HepG2 (cell line): Measurements from ENCODE around the gene MTCP1. TPM values are rescaled to one million over a fixed set of nuclear protein-coding genes. Genes with fewer than 3 reads are reported as not detected.

ENCODE experiments used
- ARHGAP35 ChIP-seq: sonication (generic); formaldehyde crosslinking; IDR thresholded peaks from 2 replicates; pipeline ENCODE4 v1.9.0; 2022; ENCODE audit warnings: mild to moderate bottlenecking, inconsistent platforms, moderate library complexity, missing genetic modification reagents, borderline replicate concordance
- DMAP1 ChIP-seq: IDR thresholded peaks from 2 replicates; pipeline ENCODE4 v1.6.1; 2016
- HCFC1 ChIP-seq: fragments of 150-350 bp; IDR thresholded peaks from 2 replicates; pipeline ENCODE4 v1.6.1; 2014; ENCODE audit warnings: low read depth, low read length
- HES4 ChIP-seq: sonication (generic); formaldehyde crosslinking; IDR thresholded peaks from 2 replicates; pipeline ENCODE4 v1.9.0; 2021; ENCODE audit warnings: mild to moderate bottlenecking, missing genetic modification reagents, borderline replicate concordance
- KLF16 ChIP-seq, 2 experiments: sonication (generic) in 1 of 2; formaldehyde crosslinking in 1 of 2; IDR thresholded peaks; 2 replicates each; pipeline versions ENCODE4 v1.6.1 to v1.8.0; 2016 to 2023; ENCODE audit warnings: missing genetic modification reagents in 2 of 2, missing compliant biosample characterization in 1 of 2
- SRY ChIP-seq: sonication (generic); formaldehyde crosslinking; IDR thresholded peaks from 2 replicates; pipeline ENCODE4 v1.8.0; 2022; ENCODE audit warnings: mild to moderate bottlenecking, missing genetic modification reagents
- TAF1 ChIP-seq: sonication (generic); formaldehyde crosslinking; IDR thresholded peaks from 2 replicates; pipeline ENCODE4 v1.4.0; 2020; ENCODE audit warnings: missing genetic modification reagents
- ZNF432 ChIP-seq: sonication (generic); formaldehyde crosslinking; IDR thresholded peaks from 2 replicates; pipeline ENCODE4 v1.5.0; 2020; ENCODE audit warnings: missing genetic modification reagents, mild to moderate bottlenecking, borderline replicate concordance
- ZNF747 ChIP-seq: sonication (generic); formaldehyde crosslinking; IDR thresholded peaks from 2 replicates; pipeline ENCODE4 v1.8.1; 2023; ENCODE audit warnings: missing genetic modification reagents, mild to moderate bottlenecking, borderline replicate concordance
- polyA plus RNA-seq, 8 experiments: library from polyadenylated mRNA; depleted of rRNA in 3 of 8; stranded (reverse) in 7 of 8; unstranded in 1 of 8; fragments of >200 nt; fragmentation: Illumina TruSeq in 4 of 8; extraction: Trizol in 4 of 8; gene quantifications; 2 replicates each; pipeline versions ENCODE4 v1.2.1 to v1.2.3, GENCODE V29; 2011 to 2016; ENCODE audit warnings: low read depth in 4 of 8, missing spikeins in 1 of 8, mixed read lengths in 1 of 8; ENCODE audit not compliant: insufficient read depth in 1 of 8
- total RNA-seq, 5 experiments: library from RNA; depleted of rRNA; stranded (reverse); fragments of >200 nt; fragmentation: Illumina TruSeq; extraction: Trizol; gene quantifications; 2 replicates each; pipeline ENCODE4 v1.2.3, GENCODE V29; 2016; ENCODE audit warnings: low read depth in 1 of 5
- TF ChIP-seq, protein P1 (sequence below): sonication (generic); formaldehyde crosslinking; IDR thresholded peaks from 2 replicates; pipeline ENCODE4 v1.4.0; 2020; ENCODE audit warnings: mild to moderate bottlenecking, missing genetic modification reagents, borderline replicate concordance
- TF ChIP-seq, protein P2 (sequence below): sonication (generic); formaldehyde crosslinking; IDR thresholded peaks from 2 replicates; pipeline ENCODE4 v1.5.0; 2020; ENCODE audit warnings: mild to moderate bottlenecking, missing genetic modification reagents
- TF ChIP-seq, protein P3 (sequence below): IDR thresholded peaks from 2 replicates; pipeline ENCODE4 v1.6.1; 2016; ENCODE audit warnings: low read depth

The MTCP1 gene
- total and polyA plus RNA-seq, 2 of the 13 experiments (the other 11 are each of a cell fraction or from before 2014, with no cell fraction given): 5.1 to 18.9 TPM

DNA sequence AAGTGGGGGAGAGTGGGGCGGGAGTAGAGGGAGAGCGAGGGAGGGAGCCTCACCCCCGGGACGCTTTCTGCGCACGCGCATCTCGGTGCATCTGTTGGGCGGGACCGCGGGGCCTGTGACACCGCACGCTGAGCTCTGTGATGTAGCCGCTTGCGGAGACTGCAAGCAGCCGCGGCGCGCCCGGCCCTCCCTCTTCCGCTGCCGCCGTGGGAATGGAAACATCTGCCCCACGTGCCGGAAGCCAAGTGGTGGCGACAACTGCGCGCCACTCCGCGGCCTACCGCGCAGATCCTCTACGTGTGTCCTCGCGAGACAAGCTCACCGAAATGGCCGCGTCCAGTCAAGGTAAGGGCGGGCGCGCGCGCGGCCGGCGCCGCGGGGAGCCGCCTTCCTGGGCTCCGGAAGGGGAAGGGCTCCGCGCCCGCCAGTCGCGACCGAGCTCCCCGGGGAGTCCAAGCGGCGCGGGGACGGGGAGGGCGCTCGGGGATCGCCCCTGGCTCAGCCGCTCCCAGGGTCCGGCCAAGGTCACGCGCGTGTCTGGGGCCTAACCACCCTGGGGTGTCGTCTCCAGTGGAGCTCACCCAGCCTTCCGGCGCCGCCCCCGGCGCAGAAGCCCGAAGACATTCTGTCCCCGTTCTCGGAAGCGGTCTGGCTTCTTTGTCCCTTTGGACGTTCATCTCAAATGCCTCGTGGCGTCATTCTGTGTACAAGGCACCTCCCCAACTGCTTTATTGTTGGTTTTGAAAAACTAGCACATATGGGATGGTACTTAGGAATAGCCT is 44.0 kb downstream of the MTCP1 start, which contains the start of gene FUNDC2 (continued):
- TF ChIP-seq, protein P1, sequence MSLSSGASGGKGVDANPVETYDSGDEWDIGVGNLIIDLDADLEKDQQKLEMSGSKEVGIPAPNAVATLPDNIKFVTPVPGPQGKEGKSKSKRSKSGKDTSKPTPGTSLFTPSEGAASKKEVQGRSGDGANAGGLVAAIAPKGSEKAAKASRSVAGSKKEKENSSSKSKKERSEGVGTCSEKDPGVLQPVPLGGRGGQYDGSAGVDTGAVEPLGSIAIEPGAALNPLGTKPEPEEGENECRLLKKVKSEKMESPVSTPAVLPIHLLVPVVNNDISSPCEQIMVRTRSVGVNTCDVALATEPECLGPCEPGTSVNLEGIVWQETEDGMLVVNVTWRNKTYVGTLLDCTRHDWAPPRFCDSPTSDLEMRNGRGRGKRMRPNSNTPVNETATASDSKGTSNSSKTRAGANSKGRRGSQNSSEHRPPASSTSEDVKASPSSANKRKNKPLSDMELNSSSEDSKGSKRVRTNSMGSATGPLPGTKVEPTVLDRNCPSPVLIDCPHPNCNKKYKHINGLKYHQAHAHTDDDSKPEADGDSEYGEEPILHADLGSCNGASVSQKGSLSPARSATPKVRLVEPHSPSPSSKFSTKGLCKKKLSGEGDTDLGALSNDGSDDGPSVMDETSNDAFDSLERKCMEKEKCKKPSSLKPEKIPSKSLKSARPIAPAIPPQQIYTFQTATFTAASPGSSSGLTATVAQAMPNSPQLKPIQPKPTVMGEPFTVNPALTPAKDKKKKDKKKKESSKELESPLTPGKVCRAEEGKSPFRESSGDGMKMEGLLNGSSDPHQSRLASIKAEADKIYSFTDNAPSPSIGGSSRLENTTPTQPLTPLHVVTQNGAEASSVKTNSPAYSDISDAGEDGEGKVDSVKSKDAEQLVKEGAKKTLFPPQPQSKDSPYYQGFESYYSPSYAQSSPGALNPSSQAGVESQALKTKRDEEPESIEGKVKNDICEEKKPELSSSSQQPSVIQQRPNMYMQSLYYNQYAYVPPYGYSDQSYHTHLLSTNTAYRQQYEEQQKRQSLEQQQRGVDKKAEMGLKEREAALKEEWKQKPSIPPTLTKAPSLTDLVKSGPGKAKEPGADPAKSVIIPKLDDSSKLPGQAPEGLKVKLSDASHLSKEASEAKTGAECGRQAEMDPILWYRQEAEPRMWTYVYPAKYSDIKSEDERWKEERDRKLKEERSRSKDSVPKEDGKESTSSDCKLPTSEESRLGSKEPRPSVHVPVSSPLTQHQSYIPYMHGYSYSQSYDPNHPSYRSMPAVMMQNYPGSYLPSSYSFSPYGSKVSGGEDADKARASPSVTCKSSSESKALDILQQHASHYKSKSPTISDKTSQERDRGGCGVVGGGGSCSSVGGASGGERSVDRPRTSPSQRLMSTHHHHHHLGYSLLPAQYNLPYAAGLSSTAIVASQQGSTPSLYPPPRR (CRISPR knock-in tag): peak; percentile 60; the same call in 1 of the 2 replicates
- TF ChIP-seq ZNF747 (CRISPR knock-in tag) (peak; percentile 68; the same call in 1 of the 2 replicates), TAF1 (CRISPR knock-in tag) (peak; percentile 64; the same call in 1 of the 2 replicates), KLF16 (CRISPR knock-in tag; IDR thresholded peaks at IDR 0.05) (0 out of 4 replicates have a peak, but pooled peaks of 1 of the 2 experiments have one; percentile 40), DMAP1 (CRISPR knock-in tag) (peak; percentile 42; the same call in 1 of the 2 replicates), HCFC1 (no peak), HES4 (CRISPR knock-in tag) (0 out of 2 replicates have a peak, but pooled peaks have one; percentile 45), SRY (0 out of 2 replicates have a peak, but pooled peaks have one; percentile 65), ZNF432 (CRISPR knock-in tag) (no peak), ARHGAP35 (CRISPR knock-in tag) (no peak)
- TF ChIP-seq, protein P2, sequence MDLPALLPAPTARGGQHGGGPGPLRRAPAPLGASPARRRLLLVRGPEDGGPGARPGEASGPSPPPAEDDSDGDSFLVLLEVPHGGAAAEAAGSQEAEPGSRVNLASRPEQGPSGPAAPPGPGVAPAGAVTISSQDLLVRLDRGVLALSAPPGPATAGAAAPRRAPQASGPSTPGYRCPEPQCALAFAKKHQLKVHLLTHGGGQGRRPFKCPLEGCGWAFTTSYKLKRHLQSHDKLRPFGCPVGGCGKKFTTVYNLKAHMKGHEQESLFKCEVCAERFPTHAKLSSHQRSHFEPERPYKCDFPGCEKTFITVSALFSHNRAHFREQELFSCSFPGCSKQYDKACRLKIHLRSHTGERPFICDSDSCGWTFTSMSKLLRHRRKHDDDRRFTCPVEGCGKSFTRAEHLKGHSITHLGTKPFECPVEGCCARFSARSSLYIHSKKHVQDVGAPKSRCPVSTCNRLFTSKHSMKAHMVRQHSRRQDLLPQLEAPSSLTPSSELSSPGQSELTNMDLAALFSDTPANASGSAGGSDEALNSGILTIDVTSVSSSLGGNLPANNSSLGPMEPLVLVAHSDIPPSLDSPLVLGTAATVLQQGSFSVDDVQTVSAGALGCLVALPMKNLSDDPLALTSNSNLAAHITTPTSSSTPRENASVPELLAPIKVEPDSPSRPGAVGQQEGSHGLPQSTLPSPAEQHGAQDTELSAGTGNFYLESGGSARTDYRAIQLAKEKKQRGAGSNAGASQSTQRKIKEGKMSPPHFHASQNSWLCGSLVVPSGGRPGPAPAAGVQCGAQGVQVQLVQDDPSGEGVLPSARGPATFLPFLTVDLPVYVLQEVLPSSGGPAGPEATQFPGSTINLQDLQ (CRISPR knock-in tag): 0 out of 2 replicates have a peak, but pooled peaks have one; percentile 63
- TF ChIP-seq, protein P3, sequence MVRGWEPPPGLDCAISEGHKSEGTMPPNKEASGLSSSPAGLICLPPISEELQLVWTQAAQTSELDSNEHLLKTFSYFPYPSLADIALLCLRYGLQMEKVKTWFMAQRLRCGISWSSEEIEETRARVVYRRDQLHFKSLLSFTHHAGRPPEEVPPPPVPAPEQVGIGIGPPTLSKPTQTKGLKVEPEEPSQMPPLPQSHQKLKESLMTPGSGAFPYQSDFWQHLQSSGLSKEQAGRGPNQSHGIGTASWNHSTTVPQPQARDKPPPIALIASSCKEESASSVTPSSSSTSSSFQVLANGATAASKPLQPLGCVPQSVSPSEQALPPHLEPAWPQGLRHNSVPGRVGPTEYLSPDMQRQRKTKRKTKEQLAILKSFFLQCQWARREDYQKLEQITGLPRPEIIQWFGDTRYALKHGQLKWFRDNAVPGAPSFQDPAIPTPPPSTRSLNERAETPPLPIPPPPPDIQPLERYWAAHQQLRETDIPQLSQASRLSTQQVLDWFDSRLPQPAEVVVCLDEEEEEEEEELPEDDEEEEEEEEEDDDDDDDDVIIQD (CRISPR knock-in tag): no peak
